Measurements from ENCODE around the gene CDKAL1. TPM values are rescaled to one million over a fixed set of nuclear protein-coding genes. Genes with fewer than 3 reads are reported as not detected.

CDKAL1 gene
- total RNA-seq, 1 experiment from 2014 or later: 11.8 TPM

DNA sequence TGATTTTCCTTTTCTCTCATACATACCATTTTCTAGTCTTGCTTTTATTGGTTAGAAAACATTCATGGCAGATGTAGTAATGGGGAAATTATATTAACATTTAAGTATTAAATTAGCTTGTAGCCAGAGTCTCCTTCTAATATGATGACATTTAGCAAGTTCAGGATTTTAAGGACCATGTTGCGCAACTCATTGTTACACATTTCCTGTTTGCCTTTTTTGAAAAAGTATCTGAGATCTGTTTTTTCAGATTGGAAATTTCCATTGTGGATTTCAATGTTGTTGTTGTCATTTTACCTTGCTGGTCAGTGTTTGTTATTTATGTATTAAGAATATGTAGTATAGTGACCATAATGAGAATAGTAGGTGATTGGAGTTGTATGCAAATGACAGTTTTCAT is 38.7 kb downstream of the CDKAL1 start:
- peaks cover 13% of the 10 kb centered on the region for H3K36me3 Mint-ChIP-seq (ENCODE audit: insufficient read depth, unreplicated experiment)
- no peaks in the 10 kb centered on the region for H3K9me3 Mint-ChIP-seq (ENCODE audit: unreplicated experiment)
- peaks cover 14% of the 10 kb centered on the region for H3K4me1 Mint-ChIP-seq (ENCODE audit: insufficient read depth, unreplicated experiment)
- H3K4me3 Mint-ChIP-seq (ENCODE audit: unreplicated experiment): no peak overlapping the region
- ChIA-PET CTCF (interaction anchor here (0.6 to 0.7 kb wide), 2 partner anchors 126 to 307 kb away, joined by 3 to 4 read pairs; no protein-coding TSS in a partner anchor), POLR2A (interaction anchor here (0.6 to 0.7 kb wide), 2 partner anchors 1016 to 1810 kb away, joined by 3 to 4 read pairs; no protein-coding TSS in a partner anchor)
- no peak overlapping the region for H3K27ac Mint-ChIP-seq (ENCODE audit: low read depth, unreplicated experiment)
- no peak for TF ChIP-seq CTCF (IDR thresholded peaks at IDR 0.05; ENCODE audit: unreplicated experiment)
- BruUV-seq (replicated peaks): no TSS peak
- DNase-seq (ENCODE audit: unreplicated experiment): peak; percentile 62
- no peaks in the 10 kb centered on the region for H3K27me3 Mint-ChIP-seq (ENCODE audit: insufficient read depth, unreplicated experiment)
- intact Hi-C loops (cut with micrococcal nuclease): no loop called here

GRCh38 chr6:20574355-20574754 is 40.1 kb downstream of the CDKAL1 start:
- intact Hi-C loops (cut with micrococcal nuclease): no loop called here
- DNase-seq (ENCODE audit: unreplicated experiment): no peak
- H3K9me3 Mint-ChIP-seq (ENCODE audit: unreplicated experiment): no peaks in the 10 kb centered on the region
- H3K4me1 Mint-ChIP-seq (ENCODE audit: insufficient read depth, unreplicated experiment): peaks cover 6% of the 10 kb centered on the region
- H3K36me3 Mint-ChIP-seq (ENCODE audit: insufficient read depth, unreplicated experiment): peaks cover 20% of the 10 kb centered on the region
- no peak overlapping the region for H3K4me3 Mint-ChIP-seq (ENCODE audit: unreplicated experiment)
- no peak for TF ChIP-seq CTCF (IDR thresholded peaks at IDR 0.05; ENCODE audit: unreplicated experiment)
- ChIA-PET POLR2A (interaction anchor here (1.5 kb wide), 1 partner anchor 1019 kb away, joined by 3 read pairs; no protein-coding TSS in a partner anchor), CTCF (interaction anchor here (0.6 to 1.0 kb wide), 2 partner anchors 11 to 1867 kb away, joined by 3 to 4 read pairs; no protein-coding TSS in a partner anchor)
- no TSS peak for BruUV-seq (replicated peaks)
- no peak overlapping the region for H3K27ac Mint-ChIP-seq (ENCODE audit: low read depth, unreplicated experiment)
- no peaks in the 10 kb centered on the region for H3K27me3 Mint-ChIP-seq (ENCODE audit: insufficient read depth, unreplicated experiment)

GRCh38 chr6:20575125-20575524 is 40.9 kb downstream of the CDKAL1 start:
- no peak for TF ChIP-seq CTCF (IDR thresholded peaks at IDR 0.05; ENCODE audit: unreplicated experiment)
- no peak for DNase-seq (ENCODE audit: unreplicated experiment)
- Mint-ChIP-seq H3K9me3 (ENCODE audit: unreplicated experiment) (no peaks in the 10 kb centered on the region), H3K36me3 (ENCODE audit: insufficient read depth, unreplicated experiment) (peaks cover 20% of the 10 kb centered on the region), H3K4me1 (ENCODE audit: insufficient read depth, unreplicated experiment) (no peaks in the 10 kb centered on the region), H3K4me3 (ENCODE audit: unreplicated experiment) (no peak overlapping the region), H3K27me3 (ENCODE audit: insufficient read depth, unreplicated experiment) (no peaks in the 10 kb centered on the region), H3K27ac (ENCODE audit: low read depth, unreplicated experiment) (no peak overlapping the region)
- ChIA-PET POLR2A (no interaction called here), CTCF (interaction anchor here (0.7 kb wide), 1 partner anchor 259 kb away, joined by 3 read pairs; no protein-coding TSS in a partner anchor)
- no TSS peak for BruUV-seq (replicated peaks)
- intact Hi-C loops (cut with micrococcal nuclease): no loop called here

DNA sequence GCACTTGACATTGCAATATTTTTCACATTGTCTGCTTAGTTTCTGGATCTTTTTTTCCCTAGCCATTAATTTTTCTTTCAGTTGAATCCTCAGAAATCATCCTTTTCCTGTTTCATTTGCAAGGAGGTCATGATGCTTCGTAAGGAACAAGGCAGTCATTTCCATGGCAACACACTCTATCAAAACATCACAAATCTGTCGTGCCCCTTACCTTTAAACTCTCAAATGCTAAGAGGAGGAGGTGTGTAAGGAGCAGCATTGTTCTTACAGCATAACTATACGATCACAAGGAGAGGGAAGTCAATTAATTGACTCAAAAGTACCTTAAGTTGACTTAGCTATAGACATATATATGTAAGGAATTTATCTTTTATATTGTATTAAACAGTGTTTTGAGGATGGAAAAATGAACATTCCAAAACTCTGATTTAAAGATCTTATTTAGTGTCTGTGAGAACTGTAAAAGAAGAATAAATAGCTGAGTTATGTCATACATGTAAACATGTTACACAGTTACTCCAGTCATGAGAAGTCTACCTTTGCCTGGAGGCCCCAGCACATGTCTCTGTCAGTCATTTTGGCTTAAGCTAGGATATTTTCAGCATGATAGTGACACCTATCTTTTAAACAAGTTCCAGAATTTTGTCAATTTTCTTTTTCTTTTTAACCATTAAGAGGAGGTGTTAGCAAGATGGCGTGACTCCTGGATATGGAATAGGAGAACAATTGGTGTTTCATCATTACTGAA is 41.6 kb downstream of the CDKAL1 start:
- Mint-ChIP-seq H3K9me3 (ENCODE audit: unreplicated experiment) (no peaks in the 10 kb centered on the region), H3K4me1 (ENCODE audit: insufficient read depth, unreplicated experiment) (no peaks in the 10 kb centered on the region), H3K4me3 (ENCODE audit: unreplicated experiment) (no peak overlapping the region), H3K36me3 (ENCODE audit: insufficient read depth, unreplicated experiment) (peaks cover 16% of the 10 kb centered on the region), H3K27ac (ENCODE audit: low read depth, unreplicated experiment) (no peak overlapping the region), H3K27me3 (ENCODE audit: insufficient read depth, unreplicated experiment) (no peaks in the 10 kb centered on the region)
- no TSS peak for BruUV-seq (replicated peaks)
- no peak for DNase-seq (ENCODE audit: unreplicated experiment)
- CTCF ChIA-PET: interaction anchor here (0.6 to 1.0 kb wide), 3 partner anchors 12 to 275 kb away, joined by 3 read pairs; no protein-coding TSS in a partner anchor
- no peak for TF ChIP-seq CTCF (IDR thresholded peaks at IDR 0.05; ENCODE audit: unreplicated experiment)
- POLR2A ChIA-PET: no interaction called here
- intact Hi-C loops (cut with micrococcal nuclease): no loop called here
